ENCODE measurements around the gene EEIG1.

- TF ChIP-seq CTCF (IDR thresholded peaks at IDR 0.05; ENCODE audit: insufficient read depth, low read depth, low read length): no peak
- TF ChIP-seq EZH2 (IDR thresholded peaks at IDR 0.05; ENCODE audit: insufficient read depth, low read length): no peak
Observed at GRCh38 chr9:127954831-127955293, 25.9 kb downstream of the EEIG1 start.

Measured in astrocyte (in vitro differentiated cells and primary cell).